H1 (cell line): Measurements from ENCODE around the gene MEGF11. TPM values are rescaled to one million over a fixed set of nuclear protein-coding genes. Genes with fewer than 3 reads are reported as not detected.

Source experiments
- GABPA ChIP-seq: IDR thresholded peaks from 2 replicates; pipeline ENCODE4 v1.6.1; 2011; ENCODE audit warnings: mild to moderate bottlenecking, low read length, moderate library complexity, borderline replicate concordance; ENCODE audit not compliant: insufficient read depth
- polyA plus RNA-seq, 7 experiments: library from polyadenylated mRNA; depleted of rRNA in 3 of 7; stranded (reverse) in 5 of 7; unstranded in 2 of 7; fragments of >200 nt in 5 of 7; fragments of 200-250 nt in 2 of 7; gene quantifications; 1 replicate in 5 of 7; 2 replicates in 1 of 7; 4 replicates in 1 of 7; pipeline versions ENCODE4 v1.2.1 to v1.2.3, GENCODE V29; 2011 to 2013; ENCODE audit warnings: missing spikeins in 2 of 7, mixed read lengths in 2 of 7
- total RNA-seq: library from RNA; stranded (reverse); fragmentation: NEBNext Ultra II Directional; extraction: Animal tissue kit (Norgen Biotek cat#: 25700); gene quantifications from 2 replicates; pipeline ENCODE4 v1.2.1, GENCODE V29; 2021

Gene MEGF11
- total and polyA plus RNA-seq, 2 of the 8 experiments (the other 6 are each of a cell fraction or from before 2014, with no cell fraction given) = 4.4 to 4.8 TPM

DNA sequence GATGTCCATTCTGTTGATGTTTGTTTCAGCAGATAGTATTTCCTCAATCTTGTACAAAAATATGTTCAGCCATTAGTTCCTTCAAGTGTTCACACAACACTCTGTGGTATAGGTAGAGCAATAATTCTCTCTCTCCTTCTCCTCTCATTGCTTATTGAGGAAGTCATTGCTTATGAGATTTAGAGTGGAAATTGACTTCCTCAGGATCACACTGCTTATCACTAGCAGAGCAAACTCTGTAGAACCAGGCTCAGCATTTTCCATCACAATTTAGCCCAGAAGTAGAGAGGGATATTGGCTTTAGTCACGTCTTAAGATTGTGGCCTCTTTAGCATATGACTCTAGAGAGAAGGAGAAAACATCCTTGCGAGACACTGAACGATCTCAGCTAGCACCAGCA, 353.1 kb downstream of the MEGF11 start (continued):
- TF ChIP-seq GABPA = no peak
